ENCODE results near the gene CA4.

The CA4 gene

GRCh38 chr17:60154616-60155426 lies 5.0 kb downstream of the CA4 start:
- in situ Hi-C loops (cut with HindIII; ENCODE audit: low sequenced_read_pairs), result no loop called here

GRCh38 chr17:60155427-60155814 lies 5.6 kb downstream of the CA4 start:
- in situ Hi-C loops (cut with HindIII; ENCODE audit: low sequenced_read_pairs), result no loop called here

- in situ Hi-C loops (cut with HindIII; ENCODE audit: low sequenced_read_pairs), result no loop called here
These were observed 6.0 kb downstream of the CA4 start for GRCh38 chr17:60155815-60156214.

GRCh38 chr17:60156746-60157145 lies 7.0 kb downstream of the CA4 start:
- in situ Hi-C loops (cut with HindIII; ENCODE audit: low sequenced_read_pairs), result no loop called here

- in situ Hi-C loops (cut with HindIII; ENCODE audit: low sequenced_read_pairs), result no loop called here
These were observed 7.8 kb downstream of the CA4 start for GRCh38 chr17:60157487-60158040.

GRCh38 chr17:60158751-60159478 lies 9.1 kb downstream of the CA4 start:
- in situ Hi-C loops (cut with HindIII; ENCODE audit: low sequenced_read_pairs), result no loop called here

- in situ Hi-C loops (cut with HindIII; ENCODE audit: low sequenced_read_pairs), result no loop called here
These were observed 9.7 kb downstream of the CA4 start for GRCh38 chr17:60159479-60159866.

- in situ Hi-C loops (cut with HindIII; ENCODE audit: low sequenced_read_pairs), result no loop called here
These were observed 11.2 kb downstream of the CA4 start for GRCh38 chr17:60160829-60161501.

GRCh38 chr17:60161598-60162330 lies 12.0 kb downstream of the CA4 start:
- in situ Hi-C loops (cut with HindIII; ENCODE audit: low sequenced_read_pairs), result no loop called here

GRCh38 chr17:60163108-60163784 lies 13.5 kb downstream of the CA4 start:
- in situ Hi-C loops (cut with HindIII; ENCODE audit: low sequenced_read_pairs), result no loop called here

GRCh38 chr17:60164164-60164563 lies 14.4 kb downstream of the CA4 start:
- in situ Hi-C loops (cut with HindIII; ENCODE audit: low sequenced_read_pairs), result no loop called here

- in situ Hi-C loops (cut with HindIII; ENCODE audit: low sequenced_read_pairs), result no loop called here
These were observed 14.9 kb downstream of the CA4 start for GRCh38 chr17:60164697-60165096.

- in situ Hi-C loops (cut with HindIII; ENCODE audit: low sequenced_read_pairs), result no loop called here
These were observed 15.4 kb downstream of the CA4 start for GRCh38 chr17:60165223-60165622.

- in situ Hi-C loops (cut with HindIII; ENCODE audit: low sequenced_read_pairs), result no loop called here
These were observed 16.2 kb downstream of the CA4 start for GRCh38 chr17:60165971-60166370.

GRCh38 chr17:60167065-60167741 lies 17.4 kb downstream of the CA4 start:
- in situ Hi-C loops (cut with HindIII; ENCODE audit: low sequenced_read_pairs), result no loop called here

GRCh38 chr17:60168654-60169053 lies 18.9 kb downstream of the CA4 start:
- in situ Hi-C loops (cut with HindIII; ENCODE audit: low sequenced_read_pairs), result no loop called here

GRCh38 chr17:60169921-60170817 lies 20.4 kb downstream of the CA4 start:
- in situ Hi-C loops (cut with HindIII; ENCODE audit: low sequenced_read_pairs), result no loop called here

- in situ Hi-C loops (cut with HindIII; ENCODE audit: low sequenced_read_pairs), result no loop called here
These were observed 21.3 kb downstream of the CA4 start for GRCh38 chr17:60170835-60171752.

Data from endothelial cell of hepatic sinusoid (primary cell).